T-helper 1 cell treated with Interleukin-12 subunit alpha and Interleukin-12 subunit beta and Interleukin-4 antibody, amounts not matched to agents 30 ng/mL and 1 ng/mL, for 36 hours (primary cell): ENCODE measurements around the gene POU3F1. TPM values are rescaled to one million over a fixed set of nuclear protein-coding genes. Genes with fewer than 3 reads are reported as not detected.

ENCODE experiments used
- total RNA-seq: library from RNA; stranded (reverse); gene quantifications from 2 replicates; pipeline ENCODE4 v1.2.3, GENCODE V29; 2022

POU3F1 gene
- total RNA-seq, 1 donor from 2014 or later: 0.22 TPM

Other genes with a start within 250 kb of the POU3F1 start
- 19.9 and 21.9 TPM in 2 replicates for gene C1orf122, start 239.0 kb downstream of the POU3F1 start, total RNA-seq
- 28.8 and 31.3 TPM in 2 replicates for gene YRDC, start 238.6 kb downstream of the POU3F1 start, total RNA-seq
- gene MTF1, start 187.2 kb downstream of the POU3F1 start, total RNA-seq: 23.2 and 31.7 TPM in 2 replicates
- 29.0 and 30.9 TPM in 2 replicates for gene INPP5B, start 99.7 kb downstream of the POU3F1 start, total RNA-seq
- gene SF3A3, start 56.8 kb downstream of the POU3F1 start, total RNA-seq: 93.8 and 94.2 TPM in 2 replicates
- 12.6 and 14.0 TPM in 2 replicates for gene FHL3, start 41.3 kb downstream of the POU3F1 start, total RNA-seq
- 45.5 and 56.2 TPM in 2 replicates for gene UTP11, start 34.1 kb downstream of the POU3F1 start, total RNA-seq